ENCODE measurements around the gene C11orf65.
"Not testable (repeated sequence)": the region's sequence is repeated elsewhere in the genome, so short reads cannot be mapped to it uniquely, and the experiment has no call there.

The C11orf65 gene

DNA sequence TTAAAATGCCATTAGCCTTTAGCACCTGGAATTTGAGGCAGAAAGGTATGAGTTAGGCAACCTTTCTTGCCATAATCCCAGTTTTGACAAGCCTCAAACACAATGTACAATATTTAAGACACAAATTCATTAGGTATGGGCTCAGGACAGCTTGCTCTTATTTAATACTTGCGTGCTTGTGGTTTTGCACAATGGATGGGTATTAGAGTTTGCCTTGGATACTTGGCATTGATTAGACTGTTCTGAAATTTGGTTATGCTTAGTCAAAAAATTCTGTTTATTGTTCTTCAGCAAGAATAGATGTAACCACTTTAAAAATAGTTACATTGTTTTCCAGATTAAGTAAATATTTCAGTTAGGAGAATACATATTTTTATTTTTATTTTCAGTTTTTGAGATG lies 5.4 kb upstream of the C11orf65 start:
- no peak for DNase-seq (ENCODE audit: low spot score)

DNA sequence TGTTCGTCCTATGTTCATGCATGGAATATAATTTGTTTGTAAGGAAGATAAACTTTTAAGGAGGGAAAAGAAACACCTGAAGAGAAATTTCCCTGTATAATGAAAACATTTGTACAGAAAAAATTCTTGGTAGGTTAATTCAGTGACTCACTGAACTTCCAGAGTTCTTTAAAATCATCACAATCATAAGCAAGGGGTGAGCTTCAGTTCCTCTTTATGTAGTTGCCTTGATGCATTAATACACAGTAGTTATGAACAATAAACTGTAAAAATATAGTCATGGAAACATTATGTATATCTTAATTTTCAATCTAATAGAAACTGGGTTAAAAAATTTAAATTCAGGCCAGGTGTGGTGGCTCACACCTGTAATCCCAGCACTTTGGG lies 1.1 kb upstream of the C11orf65 start:
- DNase-seq (ENCODE audit: low spot score) = no peak

DNA sequence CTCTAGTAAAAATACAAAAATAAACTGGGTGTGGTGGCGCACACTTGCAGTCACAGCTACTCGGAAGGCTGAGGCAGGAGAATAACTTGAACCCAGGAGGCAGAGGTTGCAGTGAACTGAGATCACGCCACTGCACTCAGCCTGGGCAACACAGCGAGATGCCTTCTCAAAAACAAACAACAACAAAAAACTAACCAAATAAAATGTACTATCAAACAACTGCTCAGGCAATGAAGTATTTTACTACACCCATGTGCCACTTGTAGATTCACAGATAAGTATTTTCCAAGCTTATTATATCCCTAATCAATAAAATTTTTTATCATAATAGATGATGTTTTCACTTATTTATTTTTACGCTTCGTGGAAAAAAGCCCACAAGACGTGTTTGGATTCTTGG lies 924 bp downstream of the C11orf65 start:
- DNase-seq (ENCODE audit: low spot score) = no peak

DNA sequence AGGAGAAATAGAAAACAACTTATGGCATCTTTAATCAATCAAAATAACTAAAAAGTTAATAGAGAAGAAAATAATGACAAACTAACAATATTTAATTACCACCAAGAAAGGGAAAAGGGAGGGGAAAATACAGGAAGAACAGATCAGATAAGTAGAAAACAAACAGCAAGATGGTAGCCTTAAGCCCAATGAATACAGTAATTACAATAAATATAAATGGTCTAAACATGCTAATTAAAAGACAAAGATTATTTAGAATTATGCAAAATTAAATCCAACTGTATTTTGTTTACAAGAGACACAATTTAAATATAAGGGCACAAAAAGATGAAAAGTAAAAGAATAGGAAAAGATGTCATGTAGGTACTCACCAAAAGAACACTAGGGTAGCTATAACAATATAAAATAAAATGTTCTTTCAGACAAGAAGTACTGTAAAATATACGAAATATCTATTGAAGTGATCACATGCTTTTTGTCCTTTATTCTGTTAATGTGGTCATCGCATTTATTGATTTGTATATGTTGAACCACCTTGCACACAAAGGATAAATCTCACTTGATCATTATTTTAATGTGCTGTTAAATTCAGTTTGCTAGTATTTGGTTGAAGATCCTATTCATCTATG lies 14.0 kb downstream of the C11orf65 start:
- no peak for DNase-seq (ENCODE audit: low spot score)

DNA sequence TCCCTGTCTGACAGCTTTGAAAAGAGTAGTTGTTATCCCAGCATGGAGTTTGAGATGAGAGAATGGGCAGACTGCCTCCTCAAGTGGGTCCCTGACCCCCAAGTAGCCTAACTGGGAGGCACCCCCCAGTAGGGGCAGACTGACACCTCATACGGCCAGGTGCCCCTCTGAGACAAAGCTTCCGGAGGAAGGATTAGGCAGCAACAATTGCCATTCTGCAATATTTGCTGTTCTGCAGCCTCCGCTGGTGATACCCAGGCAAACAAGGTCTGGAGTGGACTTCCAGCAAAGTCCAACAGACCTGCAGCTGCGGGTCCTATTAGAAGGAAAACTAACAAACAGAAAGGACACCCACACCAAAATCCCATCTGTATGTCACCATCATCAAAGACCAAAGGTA lies 25.9 kb downstream of the C11orf65 start:
- DNase-seq (ENCODE audit: low spot score) = not testable (repeated sequence)

DNA sequence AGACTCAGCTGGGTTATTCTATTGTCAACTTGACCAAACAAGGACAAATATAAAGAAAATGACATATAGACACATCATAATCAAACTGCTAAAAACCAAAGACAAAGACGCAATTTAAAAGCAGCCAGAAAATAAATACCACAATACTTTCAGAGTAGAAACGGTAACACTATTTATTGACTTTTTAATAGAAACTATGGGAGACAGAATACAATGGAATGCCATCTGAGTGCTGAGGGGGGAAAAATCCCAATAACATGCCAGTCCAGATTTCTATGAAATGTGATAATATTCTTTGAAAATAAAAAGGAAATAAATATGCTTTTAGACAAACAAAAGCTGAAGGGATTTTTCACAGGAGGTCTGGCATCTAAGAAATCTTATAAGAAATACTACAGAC lies 30.7 kb downstream of the C11orf65 start:
- no peak for DNase-seq (ENCODE audit: low spot score)

DNA sequence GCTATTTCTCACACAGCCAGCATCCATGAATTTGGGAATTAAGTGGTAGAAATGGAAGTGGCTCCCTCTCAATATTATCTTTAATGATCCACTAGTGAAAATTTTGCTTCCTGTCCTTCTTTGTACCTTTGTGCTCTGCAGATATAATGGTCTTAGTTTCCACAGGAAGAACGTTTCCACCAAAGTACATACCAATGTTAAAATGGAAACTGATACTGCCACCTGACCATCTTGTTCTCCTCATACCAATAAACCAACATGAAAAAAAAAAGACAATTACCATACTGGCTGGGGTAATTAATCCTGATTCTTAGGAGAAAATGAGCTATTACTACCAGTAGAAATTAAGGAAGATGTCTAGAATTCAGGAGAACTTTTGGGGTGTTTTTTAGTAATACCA lies 32.3 kb downstream of the C11orf65 start:
- no peak for DNase-seq (ENCODE audit: low spot score)

DNA sequence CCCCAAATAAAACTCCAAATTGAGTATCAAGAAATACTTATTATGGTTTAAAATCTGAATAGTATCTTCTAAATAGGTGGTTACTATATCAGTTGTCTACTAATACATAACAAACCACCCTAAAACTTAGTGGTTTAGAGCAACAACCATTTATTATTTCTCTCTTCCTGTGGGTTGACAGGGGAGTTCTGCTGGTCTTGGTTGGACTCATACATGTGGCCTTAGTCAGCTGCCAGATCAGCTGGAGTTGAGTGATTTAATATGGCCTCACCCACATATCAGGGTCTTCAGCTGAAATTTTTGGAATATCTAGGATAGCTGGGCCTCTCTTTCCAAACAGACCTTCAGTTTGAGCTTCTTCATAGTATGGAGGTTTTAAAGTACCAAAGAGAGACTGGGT lies 34.5 kb downstream of the C11orf65 start:
- no peak for DNase-seq (ENCODE audit: low spot score)

DNA sequence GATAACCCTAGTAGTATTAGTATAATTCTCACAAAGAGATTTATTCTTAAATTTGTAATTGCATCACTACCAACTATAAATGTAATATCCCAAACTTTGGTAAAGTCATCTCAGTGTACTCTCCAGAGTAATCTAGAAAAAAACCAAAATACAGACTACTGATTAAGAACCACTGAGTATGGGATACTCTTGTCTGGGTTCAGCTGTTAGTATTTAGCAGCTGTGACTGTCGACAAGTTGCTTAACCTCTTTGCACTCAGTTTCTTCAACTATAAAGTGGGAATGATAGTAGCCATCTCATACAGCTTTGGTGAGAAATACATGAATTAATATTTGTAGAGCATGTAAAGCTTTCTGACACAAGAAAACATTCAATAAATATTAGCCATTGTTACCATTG lies 35.3 kb downstream of the C11orf65 start:
- no peak for DNase-seq (ENCODE audit: low spot score)

DNA sequence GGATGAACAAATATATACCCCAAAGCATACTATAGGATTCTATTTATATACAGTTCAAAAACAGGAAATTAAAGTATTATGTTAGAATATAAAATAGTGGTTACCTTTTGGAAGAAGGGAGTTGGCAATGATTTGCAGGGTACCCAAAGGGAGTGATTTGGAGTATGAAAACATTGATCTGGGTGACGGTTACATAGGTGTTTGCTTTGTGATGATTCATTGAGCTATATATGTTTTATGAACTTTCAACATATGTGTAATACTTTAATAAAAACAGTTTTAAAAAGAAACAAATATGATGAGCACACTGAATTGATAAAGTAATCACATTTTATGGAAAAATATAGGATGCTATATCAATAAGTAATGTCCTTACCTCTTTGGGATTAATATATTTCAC lies 36.0 kb downstream of the C11orf65 start:
- no peak for DNase-seq (ENCODE audit: low spot score)

DNA sequence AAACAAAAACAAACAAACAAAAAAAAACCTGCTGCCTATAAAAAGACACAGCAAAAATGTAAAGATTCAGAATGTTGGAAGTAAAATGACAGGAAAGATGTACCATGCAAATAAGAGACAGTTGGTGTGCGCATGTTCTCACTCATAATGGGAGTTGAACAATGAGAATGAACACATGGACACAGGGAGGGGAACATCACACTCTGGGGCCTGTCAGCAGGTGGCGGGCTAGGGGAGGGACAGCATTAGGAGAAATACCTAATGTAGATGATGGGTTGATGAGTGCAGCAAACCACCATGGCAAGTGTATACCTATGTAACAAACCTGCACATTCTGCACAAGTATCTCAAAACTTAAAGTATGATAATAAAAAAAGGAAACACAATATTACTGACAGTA lies 49.8 kb downstream of the C11orf65 start:
- DNase-seq (ENCODE audit: low spot score) = peak; percentile 48

DNA sequence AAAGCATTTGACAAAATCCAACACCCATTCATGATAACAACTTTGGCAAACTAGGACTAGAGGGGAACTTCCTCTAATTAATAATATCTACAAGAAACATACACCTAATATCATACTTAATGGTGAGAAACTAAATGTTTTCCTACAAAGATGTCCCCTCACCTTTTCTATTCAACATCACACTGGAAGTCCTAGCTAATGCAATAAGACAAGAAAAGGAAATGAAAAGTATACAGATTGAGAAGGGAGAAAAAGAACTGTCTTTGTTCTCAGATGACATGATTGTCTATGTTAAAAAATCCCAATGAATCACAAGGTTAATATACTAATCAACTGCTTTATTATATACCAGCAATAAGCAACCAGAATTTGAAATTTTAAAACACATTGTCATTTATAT lies 52.4 kb downstream of the C11orf65 start:
- no peak for DNase-seq (ENCODE audit: low spot score)

DNA sequence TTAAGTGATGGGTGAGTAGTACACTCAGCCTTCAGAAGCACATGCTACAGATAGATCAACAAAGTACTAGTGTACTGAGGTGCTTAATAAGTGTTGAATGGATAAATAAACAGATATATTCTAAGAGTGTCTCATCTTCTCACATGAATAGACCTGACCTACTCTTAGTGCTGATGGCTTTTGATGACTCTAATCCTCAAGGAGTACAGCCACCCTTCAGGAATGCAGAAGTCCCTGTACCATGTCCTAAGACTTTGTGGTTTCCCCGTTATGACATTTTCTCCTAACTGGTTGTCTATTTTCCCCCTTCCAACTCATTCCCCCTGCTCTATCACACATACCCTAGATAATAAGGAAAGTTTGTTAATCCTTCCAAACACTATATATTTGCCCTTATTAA lies 61.6 kb downstream of the C11orf65 start:
- no peak for DNase-seq (ENCODE audit: low spot score)

DNA sequence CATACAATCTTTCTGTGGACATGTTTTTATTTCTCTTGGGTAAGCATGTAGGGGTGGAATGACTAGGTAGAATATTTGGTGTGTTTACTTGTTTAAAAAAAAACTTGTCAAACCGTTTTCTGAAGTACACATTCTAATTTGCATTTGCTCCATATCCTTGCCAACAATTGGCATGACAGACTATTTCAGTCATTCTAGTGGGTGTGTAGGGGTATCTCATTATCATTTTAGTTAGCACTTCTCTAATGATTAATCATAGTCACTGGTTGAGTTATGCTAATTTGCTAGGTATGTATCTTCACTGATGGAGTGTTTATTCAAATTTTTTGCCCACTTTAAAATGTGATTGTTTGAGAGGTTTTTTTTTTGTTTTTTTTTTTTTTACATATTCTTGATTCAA lies 64.3 kb downstream of the C11orf65 start:
- DNase-seq (ENCODE audit: low spot score) = no peak

DNA sequence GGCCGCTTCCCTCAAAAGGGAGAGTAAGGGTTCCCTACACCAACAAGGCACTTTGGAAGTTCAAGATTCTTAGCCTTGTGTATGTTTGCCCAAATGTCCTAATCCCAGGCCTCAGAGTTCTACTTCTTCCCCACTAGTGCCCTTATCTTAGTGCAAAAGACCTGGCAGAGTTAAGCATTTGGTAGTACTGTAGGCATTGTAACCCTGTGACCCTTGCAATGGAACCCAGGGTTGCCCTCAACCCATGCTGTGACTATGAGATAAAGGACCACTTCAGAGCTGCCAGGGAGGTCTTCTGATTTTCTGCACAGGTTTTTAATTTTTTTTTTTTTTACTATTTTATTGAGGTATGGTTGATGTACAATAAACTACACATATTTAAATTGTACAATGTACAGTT lies 65.1 kb downstream of the C11orf65 start:
- no peak for DNase-seq (ENCODE audit: low spot score)

DNA sequence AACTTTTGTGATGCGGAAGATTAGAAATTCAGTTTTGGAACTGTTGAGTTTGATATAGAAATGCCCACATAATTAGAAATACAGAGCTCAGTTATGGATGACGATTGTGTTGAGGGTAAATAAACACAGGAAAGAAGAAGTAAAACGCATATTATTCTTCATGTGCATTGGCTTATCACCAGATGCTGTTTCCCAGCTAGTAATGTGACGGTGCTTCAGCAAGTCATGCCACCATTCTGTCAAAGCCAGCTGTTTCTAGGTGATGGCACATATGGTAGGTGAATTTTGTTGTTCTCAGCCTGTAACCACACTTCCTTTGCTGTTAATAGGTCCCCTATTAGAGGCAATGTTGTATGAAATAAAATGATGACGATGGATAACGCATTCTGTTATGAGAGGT lies 68.9 kb downstream of the C11orf65 start:
- no peak for DNase-seq (ENCODE audit: low spot score)

DNA sequence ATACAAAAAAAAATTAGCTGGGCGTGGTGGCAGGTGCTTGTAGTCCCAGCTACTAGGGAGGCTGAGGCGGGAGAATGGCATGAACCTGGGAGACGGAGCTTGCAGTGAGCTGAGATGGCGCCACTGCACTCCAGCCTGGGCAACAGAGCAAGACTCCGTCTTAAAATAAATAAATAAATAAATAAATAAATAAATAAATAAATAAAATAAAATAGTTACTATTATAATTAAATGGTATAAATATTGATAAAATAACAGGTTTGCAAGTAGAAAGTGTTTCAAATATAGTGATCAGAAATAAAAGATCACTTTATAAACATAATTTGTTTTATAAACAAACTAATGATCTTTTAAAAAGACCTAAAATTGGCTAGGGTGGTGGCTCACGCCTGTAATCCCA lies 70.7 kb downstream of the C11orf65 start:
- DNase-seq (ENCODE audit: low spot score) = not testable (repeated sequence)

DNA sequence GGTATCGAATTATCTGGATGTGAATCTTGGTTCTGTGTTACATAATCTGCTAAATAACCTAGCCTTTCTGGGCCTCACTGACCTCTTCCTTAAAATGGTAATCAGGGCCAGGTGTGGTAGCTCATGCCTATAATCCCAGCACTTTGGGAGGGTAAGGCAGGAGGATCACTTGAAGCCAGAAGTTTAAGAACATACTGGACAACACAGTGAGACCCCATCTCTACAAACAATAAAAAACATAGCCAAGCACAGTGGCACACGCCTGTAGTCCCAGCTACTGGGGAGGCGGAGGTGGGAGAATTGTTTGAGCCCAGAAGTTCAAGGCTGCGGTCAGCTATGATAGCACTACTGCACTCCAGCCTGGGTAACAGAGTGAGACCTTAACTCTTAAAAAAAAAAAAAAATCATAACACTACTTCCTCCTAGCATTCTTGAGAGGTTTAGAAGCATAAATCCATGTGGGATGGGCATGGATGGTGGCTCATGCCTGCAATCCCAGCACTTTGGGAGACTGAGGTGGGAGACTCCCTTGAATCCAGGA lies 72.5 kb downstream of the C11orf65 start:
- DNase-seq (ENCODE audit: low spot score) = no peak

DNA sequence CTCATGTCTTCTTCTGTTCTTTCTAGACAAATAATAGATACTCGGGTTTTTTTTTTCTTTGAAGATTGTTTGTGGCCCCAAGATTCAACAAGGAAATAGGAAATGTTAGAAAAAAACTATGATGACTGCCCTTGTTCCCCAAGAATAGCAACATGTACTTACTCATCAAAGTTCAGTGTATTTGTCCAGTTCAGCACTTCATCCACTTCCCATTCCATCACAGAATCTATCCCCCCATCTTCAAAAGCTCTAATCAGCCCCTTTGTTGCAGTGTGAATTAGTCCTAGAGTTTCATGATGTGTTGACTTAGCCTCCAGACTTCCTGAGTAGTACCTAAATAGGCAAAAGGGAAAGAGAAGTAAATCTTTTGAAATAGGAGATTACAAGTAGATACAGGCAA lies 74.3 kb downstream of the C11orf65 start:
- DNase-seq (ENCODE audit: low spot score) = no peak

DNA sequence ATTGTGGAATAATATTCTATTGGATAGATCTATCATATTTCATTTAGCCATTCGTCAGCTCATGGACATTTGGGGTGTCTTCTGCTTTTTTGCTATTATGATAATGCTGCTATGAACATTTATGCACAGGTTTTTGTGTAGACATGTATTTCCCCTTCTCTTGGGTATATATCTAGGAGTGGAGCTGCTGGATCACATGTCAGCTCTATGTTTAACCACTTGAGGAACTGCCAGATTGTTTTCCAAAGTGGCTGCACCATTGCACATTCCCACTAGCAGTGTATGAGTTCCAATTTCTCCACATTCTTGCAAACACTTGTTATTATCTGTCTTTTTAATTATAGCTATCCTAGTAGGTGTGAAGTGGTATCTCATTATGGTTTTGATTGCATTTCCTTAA lies 75.0 kb downstream of the C11orf65 start:
- no peak for DNase-seq (ENCODE audit: low spot score)

DNA sequence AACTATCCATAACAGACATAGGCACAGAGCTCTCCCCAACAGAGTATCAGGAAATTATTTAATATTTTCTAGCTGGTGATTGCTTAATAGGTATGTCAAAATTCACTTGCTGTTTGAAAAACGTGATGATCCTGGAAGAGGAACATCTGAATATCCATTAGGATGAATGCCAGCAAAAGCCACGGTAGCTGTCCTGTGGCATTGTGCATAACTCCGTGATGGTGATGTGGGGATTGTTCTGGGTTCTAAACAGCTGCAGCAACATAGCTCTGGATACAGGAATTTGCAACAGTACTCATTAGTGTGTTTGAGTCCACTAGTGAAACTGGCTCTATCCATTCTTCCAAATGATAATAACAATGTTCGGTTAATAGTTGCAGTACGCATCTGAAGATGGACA lies 78.8 kb downstream of the C11orf65 start:
- no peak for DNase-seq (ENCODE audit: low spot score)

DNA sequence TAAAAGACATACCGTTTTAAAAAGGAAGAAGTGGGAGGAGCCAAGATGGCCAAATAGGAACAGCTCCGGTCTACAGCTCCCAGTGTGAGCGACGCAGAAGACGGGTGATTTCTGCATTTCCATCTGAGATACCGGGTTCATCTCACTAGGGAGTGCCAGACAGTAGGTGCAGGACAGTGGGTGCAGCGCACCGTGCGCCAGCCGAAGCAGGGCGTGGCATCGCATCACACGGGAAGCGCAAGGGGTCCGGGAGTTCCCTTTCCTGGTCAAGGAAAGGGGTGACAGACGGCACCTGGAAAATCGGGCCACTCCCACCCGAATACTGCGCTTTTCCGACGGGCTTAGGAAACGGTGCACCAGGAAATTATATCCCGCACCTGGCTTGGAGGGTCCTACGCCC lies 93.8 kb downstream of the C11orf65 start:
- DNase-seq (ENCODE audit: low spot score) = not testable (repeated sequence)

DNA sequence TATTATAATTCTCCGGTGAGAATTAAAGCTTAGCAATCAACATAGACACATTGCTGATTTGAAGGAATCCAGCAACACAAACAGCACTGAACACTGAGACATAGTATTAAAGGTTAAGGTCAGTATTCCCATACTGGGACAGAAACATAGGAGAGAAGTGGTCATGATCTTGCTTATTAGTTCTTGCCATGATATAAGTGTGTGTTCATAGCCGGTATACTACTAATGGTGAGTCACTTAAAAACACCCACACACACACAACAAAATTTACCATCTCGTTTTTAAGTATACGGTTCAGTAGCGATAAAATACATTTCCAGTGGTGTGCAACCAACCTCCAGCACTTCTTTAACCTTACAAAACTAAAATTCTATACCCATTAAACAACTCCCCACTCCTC lies 96.3 kb downstream of the C11orf65 start:
- DNase-seq (ENCODE audit: low spot score) = no peak

DNA sequence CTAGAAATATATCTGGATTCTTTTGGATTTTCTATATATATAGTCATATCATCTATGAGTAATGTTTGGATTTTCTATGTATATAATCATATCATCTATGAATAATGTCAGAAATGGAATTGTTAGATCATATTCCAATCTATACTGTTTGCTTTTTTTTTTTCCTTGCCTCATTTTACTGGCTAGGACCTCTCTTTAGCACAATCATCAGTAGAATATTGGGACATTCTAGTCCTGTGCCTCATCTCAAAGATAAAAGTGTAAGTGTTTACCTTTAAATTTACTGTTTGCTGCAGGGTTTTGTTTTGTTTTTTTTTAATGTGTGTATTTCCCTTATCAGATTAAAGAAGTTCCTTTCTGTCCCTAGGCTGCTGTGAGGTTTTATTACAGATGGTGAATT lies 97.0 kb downstream of the C11orf65 start:
- no peak for DNase-seq (ENCODE audit: low spot score)

DNA sequence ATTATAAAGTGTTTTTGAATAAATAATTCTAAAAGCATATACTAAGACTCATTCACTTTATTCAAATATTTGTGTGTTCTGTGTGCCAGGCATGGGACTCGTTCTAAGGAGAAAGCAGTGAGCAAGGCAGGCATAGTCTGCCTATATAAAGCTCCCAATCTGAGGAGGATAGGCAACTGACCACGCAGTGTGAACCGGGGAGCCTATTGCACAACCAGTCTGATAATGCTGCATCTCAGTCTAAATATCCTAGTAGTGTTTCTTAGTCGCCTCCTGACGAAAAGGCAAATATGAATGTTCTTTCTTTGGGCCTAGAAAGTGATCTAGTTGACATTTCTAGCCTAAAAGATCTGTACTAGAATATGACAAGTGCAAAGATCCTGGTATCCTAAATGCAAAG lies 98.3 kb downstream of the C11orf65 start:
- DNase-seq (ENCODE audit: low spot score) = no peak

Data from NAMALWA (cell line).